ENCODE data around the gene GOLGA5. TPM values are rescaled to one million over a fixed set of nuclear protein-coding genes. Genes with fewer than 3 reads are reported as not detected.

GOLGA5 gene
- total and polyA plus RNA-seq, 2 of the 13 experiments (the other 11 are each of a cell fraction or from before 2014, with no cell fraction given) = 31.0 to 40.0 TPM

- TF ChIP-seq ZNF281 (CRISPR knock-in tag; IDR thresholded peaks at IDR 0.05; ENCODE audit: borderline replicate concordance) (no peak), ZNF660 (CRISPR knock-in tag; IDR thresholded peaks at IDR 0.05; ENCODE audit: borderline replicate concordance, low read depth) (no peak), SATB2 (CRISPR knock-in tag; IDR thresholded peaks at IDR 0.05) (no peak)
These were observed 91.4 kb downstream of the GOLGA5 start (continued) for GRCh38 chr14:92885279-92886061.

- ChIA-PET CTCF (ENCODE audit: low intra/inter-chr PET ratio, low total read pairs) (no interaction called here), POLR2A (no interaction called here)
- Histone ChIP-seq H2AFZ (ENCODE audit: low read length) (no peak overlapping the region), H3K79me2 (ENCODE audit: insufficient read depth, low read length) (no peaks in the 10 kb centered on the region), H3K27me3 (ENCODE audit: control insufficient read depth in 1 of 2, insufficient read depth in 2 of 2, low read length in 2 of 2) (no peaks in the 10 kb centered on the region; a peak in 1 of 5 replicates), H4K20me1 (ENCODE audit: insufficient read depth, low read length) (no peaks in the 10 kb centered on the region), H3K4me3 (replicated peaks in 1 of 3; ENCODE audit: insufficient read depth in 1 of 3, low read depth in 2 of 3, low read length in 3 of 3) (no peak overlapping the region), H3K27ac (ENCODE audit: extremely low read length, insufficient read depth, low read length) (no peak overlapping the region), H3K4me2 (ENCODE audit: low read depth, low read length) (no peak overlapping the region), H3K9ac (ENCODE audit: insufficient read depth, low read depth, low read length) (no peak overlapping the region), H3K36me3 (replicated peaks in 1 of 2; ENCODE audit: control insufficient read depth in 1 of 2, insufficient read depth in 2 of 2, low read length in 2 of 2) (no peaks in the 10 kb centered on the region), H3K4me1 (ENCODE audit: insufficient read depth, low read length) (peaks cover under 1% of the 10 kb centered on the region; the same call in 1 of the 2 replicates), H3K9me3 (ENCODE audit: low read length) (no peaks in the 10 kb centered on the region)
- no TSS peak for BruUV-seq (replicated peaks)
- 46% methylated on average over 10 of the region's 11 CpGs for WGBS (ENCODE audit: low lambda C conversion rate)
- no peak for ATAC-seq
- intact Hi-C loops (cut with micrococcal nuclease; ENCODE audit: unreplicated experiment) = no loop called here
- TF ChIP-seq ZNF562 (CRISPR knock-in tag; IDR thresholded peaks at IDR 0.05; ENCODE audit: borderline replicate concordance) (no peak), PTBP1 (IDR thresholded peaks at IDR 0.05; ENCODE audit: low read depth, low read length, poor library complexity, severe bottlenecking) (no peak), DBP (CRISPR knock-in tag; IDR thresholded peaks at IDR 0.05; ENCODE audit: not compliant biosample characterization) (no peak), SMYD3 (CRISPR knock-in tag; IDR thresholded peaks at IDR 0.05) (no peak), SKIL (CRISPR knock-in tag; IDR thresholded peaks at IDR 0.05; ENCODE audit: borderline replicate concordance) (no peak), CHCHD3 (CRISPR knock-in tag; IDR thresholded peaks at IDR 0.05) (no peak)
- DNase-seq (ENCODE audit: low spot score) = no peak
- in situ Hi-C loops (cut with HindIII; ENCODE audit: extremely low pct_ligation_motif_present, low pct_unique_long_range_greater_than_20kb) = no loop called here
- FAIRE-seq = no peak
These were observed 92.2 kb downstream of the GOLGA5 start for GRCh38 chr14:92886337-92886736.

Data from HepG2 (cell line).